ENCODE results near the gene IZUMO1.
A peak's percentile ranks its signal among the peaks of the same experiment; 100 is the strongest.

The IZUMO1 gene

DNA sequence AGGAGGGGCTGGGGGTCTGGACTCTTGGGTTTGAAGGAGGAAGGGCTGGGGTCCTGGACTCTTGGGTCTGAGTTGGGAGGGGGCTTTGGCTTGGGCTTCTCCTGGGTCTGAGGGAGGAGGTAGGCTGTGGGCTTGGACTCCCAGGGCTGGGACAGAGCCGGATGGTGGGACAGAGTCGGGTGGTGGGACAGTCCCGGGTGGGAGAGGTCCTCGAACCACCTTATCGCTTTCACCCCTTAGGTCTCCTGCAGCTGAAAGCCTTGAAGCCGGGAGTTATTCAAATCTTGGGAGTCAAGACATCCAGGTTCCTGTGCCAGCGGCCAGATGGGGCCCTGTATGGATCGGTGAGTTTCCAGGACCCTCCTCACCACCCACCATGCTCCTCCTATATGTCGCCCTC is 10.0 kb upstream of the IZUMO1 start:
- no peak for DNase-seq

DNA sequence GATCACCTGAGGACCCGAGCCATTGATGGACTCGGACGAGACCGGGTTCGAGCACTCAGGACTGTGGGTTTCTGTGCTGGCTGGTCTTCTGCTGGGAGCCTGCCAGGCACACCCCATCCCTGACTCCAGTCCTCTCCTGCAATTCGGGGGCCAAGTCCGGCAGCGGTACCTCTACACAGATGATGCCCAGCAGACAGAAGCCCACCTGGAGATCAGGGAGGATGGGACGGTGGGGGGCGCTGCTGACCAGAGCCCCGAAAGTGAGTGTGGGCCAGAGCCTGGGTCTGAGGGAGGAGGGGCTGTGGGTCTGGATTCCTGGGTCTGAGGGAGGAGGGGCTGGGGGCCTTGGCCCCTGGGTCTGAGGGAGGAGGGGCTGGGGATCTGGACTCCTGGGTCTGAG is 9.5 kb upstream of the IZUMO1 start:
- DNase-seq, result no peak

DNA sequence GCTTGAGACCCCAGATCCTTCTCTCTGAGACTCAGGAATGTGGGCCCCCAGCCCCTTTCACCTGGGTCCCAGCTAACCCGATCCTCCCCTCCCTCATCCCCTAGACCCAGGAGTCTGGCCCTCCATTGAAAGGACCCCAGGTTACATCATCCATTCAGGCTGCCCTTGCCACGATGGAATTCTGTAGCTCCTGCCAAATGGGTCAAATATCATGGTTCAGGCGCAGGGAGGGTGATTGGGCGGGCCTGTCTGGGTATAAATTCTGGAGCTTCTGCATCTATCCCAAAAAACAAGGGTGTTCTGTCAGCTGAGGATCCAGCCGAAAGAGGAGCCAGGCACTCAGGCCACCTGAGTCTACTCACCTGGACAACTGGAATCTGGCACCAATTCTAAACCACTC is 9.1 kb upstream of the IZUMO1 start:
- no peak for DNase-seq

DNA sequence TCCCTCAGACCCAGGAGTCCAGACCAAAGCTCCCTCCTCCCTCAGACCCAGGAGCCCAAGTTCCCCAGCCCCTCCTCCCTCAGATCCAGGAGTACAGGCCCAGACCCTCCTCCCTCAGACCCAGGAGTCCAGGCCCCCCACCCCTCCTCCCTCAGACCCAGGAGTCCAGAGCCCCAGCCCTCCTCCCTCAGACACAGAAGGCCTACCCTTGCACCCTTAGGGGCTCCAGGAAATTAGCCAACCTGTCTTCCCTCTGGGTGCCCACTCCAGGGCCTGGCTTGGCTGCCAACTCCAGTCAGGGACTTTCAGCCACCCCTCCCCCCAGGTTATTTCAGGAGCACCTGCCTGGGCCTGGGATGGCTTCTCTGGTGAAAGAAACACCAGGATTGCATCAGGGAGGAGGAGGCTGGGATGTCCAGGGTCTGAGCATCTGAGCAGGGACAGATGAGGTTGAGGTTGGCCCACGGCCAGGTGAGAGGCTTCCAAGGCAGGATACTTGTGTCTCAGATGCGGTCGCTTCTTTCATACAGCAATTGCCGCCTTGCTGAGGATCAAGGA is 8.5 kb upstream of the IZUMO1 start, which contains the start of gene FGF21:
Gene FGF21, plus strand, starts transcription at position 441 of the 558 bp plus-strand sequence. CDS start 713 bp downstream, outside the sequence.
- DNase-seq, result no peak

DNA sequence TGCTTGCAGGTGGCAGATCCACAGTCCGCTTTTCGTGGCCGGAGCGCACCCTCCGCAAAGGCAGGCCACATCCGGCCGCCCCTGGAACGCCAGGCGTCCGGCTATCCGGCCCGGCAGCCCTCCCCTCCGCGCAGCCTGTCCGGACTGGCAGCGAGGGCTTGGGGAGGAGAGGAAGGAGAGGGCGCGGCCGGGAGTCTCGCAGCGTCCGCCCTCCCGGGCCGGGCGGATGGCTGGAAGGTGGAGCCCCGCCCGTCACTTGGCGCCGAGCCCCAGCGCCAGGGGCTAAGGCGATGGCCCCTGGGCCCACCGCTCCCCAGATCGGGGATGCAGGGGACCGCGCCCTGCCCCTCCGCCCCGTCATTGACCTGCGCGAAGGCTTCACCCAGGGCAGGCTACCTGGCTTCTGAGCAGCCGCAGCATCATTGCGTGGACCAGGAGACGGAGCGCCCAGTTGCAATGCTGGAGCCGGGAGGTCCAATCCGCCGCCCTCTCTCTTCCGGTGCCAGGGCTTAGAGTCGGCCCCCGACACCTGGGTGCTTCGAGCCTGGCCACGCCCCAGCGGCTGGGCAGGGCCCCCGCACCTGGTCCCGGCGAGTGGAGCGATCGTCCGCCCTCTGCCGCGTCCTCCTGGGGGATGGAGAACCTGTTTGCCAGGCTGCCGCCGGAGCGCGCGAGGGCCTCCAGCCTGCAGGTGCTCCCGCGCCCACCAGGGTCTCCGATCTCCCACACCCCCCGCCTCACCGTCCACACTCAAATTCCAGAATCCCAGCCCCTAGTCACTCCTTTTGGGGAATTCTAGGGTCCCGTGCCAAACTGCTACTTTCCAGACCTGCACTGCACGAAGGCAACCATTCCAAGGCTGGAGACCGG is 6.0 kb upstream of the IZUMO1 start, which contains the start of gene FUT1:
Gene FUT1, minus strand, starts transcription at position 146 of the 870 bp plus-strand sequence. CDS start 1,360 bp downstream, outside the sequence.
- DNase-seq, result peak; percentile 95

DNA sequence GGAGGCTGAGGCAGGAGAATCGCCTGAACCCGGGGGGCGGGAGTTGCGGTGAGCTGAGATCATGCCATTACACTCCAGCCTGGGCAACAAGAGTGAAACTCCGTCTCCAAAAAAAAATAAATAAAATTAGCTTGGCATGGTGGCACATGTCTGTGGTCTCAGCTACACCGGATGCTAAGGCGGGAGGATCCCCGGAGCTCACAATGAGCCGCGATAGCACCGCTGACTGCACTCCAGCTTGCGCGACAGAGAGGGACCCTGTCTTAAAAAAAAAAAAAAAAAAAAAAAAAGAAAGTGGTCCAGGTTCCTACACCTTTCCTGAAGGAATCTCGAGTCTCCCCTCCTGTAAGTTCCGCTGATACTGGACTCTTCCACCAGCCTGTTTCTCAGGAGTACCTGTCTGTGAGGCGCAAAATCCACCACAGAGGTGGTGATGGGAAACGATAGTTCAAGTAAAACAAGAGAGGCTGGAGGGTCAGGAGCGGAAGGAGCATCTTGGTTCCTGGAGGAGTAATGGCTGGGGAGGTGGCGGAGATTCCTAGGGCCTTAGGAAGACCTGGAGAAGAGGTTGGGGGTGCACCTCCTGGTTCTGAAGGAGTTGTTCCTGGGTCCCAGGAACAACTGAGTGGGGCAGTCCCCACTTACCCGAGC is 5.3 kb upstream of the IZUMO1 start:
- DNase-seq, result no peak

DNA sequence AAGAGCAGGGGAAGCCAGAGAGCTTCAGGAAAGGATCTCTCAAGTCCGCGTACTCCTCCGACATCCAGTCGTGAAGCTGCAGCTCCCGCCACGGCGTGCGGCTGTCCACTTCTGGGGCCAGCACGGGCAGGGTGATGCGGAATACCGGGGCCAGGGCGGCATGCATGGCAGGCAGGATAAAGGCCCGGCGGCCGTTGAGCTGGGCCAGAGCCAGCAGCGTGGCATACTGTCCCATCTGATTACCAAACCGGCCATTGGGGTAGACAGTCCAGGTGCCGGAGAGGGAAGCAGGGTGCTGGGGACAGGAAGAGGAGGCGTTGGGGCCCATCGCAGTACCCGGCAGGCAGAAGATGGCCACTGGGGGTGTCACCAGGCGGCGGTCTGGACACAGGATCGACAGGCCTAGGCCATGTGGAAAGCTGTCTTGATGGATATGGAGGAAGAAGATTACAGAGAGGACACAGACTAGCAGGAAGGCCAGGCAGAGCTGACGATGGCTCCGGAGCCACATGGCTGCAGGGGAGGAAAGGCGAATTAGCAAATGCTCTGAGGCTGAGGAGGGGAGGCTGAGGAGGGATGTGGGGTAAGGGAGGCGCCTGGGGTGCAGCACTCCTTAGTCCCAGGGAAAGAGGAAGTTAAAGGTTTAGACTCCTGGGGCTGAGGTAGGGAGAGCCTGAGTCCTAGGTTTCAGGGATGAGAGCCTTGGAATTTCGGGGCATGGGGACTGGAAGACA is 4.2 kb upstream of the IZUMO1 start:
- DNase-seq, result no peak

GRCh38 chr19:48750351-48750750 is 3.6 kb upstream of the IZUMO1 start:
- DNase-seq, result no peak

- no peak for DNase-seq
Observed at GRCh38 chr19:48749571-48750198, 3.0 kb upstream of the IZUMO1 start.

DNA sequence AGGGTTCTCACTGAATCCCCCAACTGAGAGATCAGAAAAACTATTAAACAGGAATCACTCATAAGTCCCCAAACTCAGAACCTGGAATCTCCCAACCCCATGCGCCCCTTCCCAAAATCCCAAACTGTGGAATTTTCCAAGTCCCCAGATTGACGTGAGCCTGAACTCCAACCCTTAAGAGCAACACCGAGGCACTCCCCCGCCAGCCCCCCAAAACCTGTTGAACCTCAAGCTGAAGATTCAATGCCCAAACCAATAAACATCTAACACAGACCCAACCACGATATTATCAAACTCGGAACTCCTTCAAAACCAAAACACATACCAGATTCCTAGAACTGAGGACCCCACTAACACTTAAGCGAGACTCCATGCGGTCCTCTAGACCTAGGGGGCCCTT is 599 bp downstream of the IZUMO1 start:
- no peak for DNase-seq

DNA sequence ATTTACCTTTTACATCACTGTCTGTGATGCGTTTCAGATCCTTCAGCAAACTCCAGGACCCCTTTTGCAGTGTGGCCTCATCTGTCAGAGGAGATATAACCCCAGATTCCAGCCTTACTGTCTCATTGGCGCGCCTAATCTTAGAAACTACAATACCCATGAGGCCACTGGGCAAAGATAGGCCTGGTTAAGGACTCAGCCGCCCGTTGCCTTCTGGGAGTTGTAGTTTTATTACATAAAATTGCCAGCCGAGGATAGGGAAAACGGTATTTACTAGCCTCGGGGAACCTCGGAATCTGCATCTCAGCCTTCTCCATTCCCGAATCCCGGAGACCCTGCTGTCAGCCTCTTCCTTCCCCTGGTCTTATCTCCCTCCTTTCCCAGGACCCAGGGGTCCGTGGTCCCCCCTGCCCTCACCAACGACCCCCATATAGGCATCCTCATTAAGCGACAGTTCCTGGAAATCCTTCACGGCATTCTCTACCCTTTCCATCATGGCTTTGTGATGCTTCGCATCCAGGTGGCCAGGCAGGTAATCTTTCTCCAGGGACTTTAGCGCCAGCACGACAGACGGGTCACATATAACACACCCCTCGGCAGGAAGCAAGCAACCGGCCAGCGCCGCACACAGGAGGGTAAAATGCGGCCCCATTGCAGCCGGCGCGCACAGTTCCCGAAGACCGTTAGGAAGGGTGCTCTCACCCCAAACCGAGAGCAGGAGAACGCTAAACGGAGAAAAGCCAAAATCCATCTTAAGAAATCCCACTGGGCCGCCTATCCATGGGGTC is 1.3 kb downstream of the IZUMO1 start:
- peak; percentile 45 for DNase-seq

- no peak for DNase-seq
Observed at GRCh38 chr19:48742096-48742495, 4.6 kb downstream of the IZUMO1 start.

DNA sequence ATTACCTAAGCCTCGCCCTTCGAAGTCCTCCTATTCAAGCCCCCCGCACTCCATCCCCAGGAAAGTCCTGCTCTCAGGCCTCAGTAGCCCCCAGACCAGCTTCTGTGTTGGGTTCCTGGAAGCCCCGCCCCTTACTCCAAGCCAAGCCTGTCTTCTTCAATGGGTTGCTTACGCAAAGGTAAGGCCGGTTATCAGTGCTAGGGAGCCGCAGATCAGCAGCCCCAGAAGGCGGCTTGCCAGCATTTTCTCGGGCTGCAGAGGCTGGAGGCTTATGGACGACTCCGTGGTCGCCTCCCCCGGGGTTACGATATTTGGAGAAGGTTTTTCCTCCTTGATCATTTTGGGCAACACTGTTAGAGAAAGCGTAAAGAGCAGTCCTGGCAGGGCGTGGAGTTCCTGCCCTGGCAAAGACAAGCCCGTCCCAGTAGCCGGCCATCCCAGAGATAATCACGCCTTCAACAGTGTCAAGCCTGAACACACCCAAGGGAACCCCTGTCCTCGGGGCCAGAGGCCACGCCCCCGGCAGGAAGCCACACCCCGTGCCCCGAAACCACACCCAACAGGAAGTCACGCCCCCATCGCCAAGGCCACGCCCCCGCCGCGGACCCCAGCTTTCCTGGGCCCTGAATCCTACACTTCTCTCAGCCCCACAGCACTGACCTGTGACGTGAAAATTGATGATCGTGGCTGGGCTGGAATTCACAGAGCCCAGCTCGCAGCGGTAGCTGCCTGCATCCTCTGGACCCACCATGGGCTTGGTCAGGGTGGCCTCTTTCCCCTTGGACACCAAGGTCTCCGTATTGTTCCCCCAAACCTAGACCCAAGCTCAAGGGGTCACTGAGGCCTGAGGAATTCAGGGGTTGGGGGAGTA is 5.3 kb downstream of the IZUMO1 start:
- no peak for DNase-seq

DNA sequence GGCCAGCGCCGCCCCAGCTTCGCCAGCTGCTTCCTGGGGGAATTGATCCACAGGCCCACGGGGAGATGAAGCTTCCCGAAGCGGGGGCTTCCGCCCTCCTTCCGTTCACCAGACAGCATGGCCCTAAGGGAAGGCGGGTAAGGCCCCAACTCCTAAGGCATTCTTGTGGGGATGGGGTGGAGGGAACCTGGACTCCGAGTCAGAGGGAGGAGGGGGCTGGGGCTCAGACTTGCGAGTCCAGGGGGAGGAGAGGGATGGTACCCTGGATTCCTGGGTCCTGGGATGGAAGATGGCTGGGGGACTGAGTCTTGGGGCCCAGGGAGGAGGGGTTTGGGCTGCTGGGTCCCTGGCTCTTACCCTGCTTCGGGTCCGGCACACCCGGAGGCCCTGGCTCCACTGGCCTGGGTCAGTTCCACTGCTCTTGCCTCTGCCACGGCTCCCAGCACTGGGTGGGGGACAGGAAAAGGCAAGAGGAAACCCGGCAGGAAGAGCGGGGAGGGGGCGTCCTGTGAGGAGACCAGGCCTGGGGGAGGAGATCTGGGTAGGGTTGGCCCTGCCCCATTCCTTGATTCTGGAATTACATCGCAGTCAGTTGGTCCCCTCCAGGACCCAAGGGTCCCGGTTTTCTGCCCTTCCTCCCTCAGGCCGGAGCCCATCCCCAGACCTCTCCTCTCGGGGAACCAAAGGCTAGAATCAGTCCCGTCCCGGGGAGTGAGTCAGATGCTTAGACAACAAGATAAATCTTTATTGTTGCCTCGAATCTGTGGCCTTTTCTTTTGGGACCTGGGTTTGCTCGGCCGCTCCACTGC is 6.3 kb downstream of the IZUMO1 start, which contains the start of gene RASIP1:
Gene RASIP1, minus strand, starts transcription at position 447 of the 809 bp plus-strand sequence. Its CDS starts 328 bp downstream, at position 119.
- DNase-seq, result peak; percentile 18

- DNase-seq, result no peak
Observed at GRCh38 chr19:48739404-48740163, 7.1 kb downstream of the IZUMO1 start.

DNA sequence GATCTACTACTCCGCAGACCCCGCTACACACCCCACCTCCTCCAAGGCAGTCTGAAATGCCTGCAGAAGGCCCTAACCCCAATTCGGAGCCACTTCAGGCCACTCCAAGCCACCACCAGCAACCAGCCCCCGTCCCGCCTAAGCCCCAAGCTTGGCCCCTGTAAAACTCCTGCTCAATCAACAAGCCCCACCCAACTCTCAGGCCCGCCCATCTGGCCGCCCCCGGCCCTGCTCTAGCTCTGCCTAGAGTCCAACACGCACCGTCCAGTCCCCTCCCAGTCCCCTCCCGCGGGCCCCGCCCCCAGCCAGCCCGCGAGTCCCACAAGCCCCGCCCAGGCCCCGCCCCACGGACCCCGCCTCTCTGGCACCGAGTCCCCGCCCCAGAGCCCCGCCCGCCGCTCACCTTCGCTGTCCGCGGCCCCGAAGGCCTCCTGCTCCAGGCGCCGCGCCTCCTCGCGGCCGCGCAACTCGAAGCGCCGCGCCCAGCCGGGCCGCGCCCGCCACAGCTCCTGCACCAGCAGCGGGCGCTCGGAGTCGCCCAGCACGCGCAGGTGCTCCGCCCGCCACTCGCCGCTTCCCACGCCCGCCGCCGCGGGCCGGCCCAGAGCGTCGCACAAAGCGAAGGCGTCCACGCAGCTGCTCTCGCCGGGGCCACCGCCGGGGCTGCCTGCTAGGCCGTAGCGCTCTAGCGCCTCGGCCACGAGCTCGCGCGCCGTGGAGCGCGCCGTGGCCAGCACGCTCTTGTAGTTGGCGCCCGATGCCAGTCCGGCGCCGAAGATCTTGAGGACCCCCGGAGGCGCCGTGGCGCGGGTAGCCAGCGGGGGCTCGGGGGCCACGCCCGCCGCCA is 7.9 kb downstream of the IZUMO1 start:
- peak; percentile 93 for DNase-seq

- no peak for DNase-seq
Observed at GRCh38 chr19:48737360-48737998, 9.2 kb downstream of the IZUMO1 start.

Data from COR-L47 (cell line).